ENCODE measurements around the gene SCGB3A1.

GRCh38 chr5:180592176-180592575 is 877 bp upstream of the SCGB3A1 start:
- no peak for TF ChIP-seq CTCF (IDR thresholded peaks at IDR 0.05)
- no peak for TF ChIP-seq POLR2A (IDR thresholded peaks at IDR 0.05)
